ENCODE results near the gene WASHC2C. TPM values are rescaled to one million over a fixed set of nuclear protein-coding genes. Genes with fewer than 3 reads are reported as not detected.
A peak's percentile ranks its signal among the peaks of the same experiment; 100 is the strongest.
"Not testable (repeated sequence)": the region's sequence is repeated elsewhere in the genome, so short reads cannot be mapped to it uniquely, and the experiment has no call there.

The WASHC2C gene
- 7.3 TPM for polyA plus RNA-seq (2012; ENCODE audit: insufficient read depth, insufficient read length, low read depth)

DNA sequence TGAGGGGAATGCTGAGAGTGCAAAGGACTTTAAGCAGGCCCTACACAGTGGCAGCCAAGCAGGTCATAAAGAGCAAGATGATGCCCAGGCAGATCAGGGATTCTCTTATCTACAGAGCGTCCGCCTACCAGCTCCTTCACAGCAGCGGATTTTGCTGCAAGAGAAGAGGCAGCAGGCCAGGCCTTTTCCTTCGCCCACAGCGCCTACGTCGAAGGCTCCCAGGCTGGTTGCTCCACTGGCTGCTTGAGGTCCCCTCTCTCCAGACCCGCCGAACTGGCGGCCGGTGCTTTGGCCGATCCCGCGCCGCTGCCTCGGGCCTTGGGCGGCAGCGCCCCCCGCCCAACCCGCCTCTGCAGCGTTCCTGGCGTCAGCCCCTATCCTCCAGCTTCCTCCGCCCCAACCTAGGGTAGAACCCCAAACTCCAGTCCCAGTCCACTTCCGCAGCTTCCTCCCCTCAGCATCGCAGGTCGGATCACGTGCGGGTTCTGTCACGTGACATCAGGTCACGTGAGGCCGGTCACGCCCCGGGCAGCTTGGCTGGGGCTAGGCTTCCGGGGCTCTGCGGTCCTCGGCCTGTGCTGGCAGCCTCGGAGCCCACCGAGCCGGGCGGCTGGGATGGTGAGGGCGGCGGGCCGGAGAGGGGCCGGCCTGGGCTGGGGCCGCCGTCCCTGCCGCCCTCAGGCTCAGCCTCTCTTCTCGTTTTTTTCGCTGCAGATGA, at the start of gene WASHC2C:
Gene WASHC2C, plus strand, starts transcription at position 564 of the 718 bp plus-strand sequence. Its CDS starts 52 bp downstream, at position 616.
- not testable (repeated sequence) for H3K9me3 ChIP-seq, H3K36me3 ChIP-seq, H3K27me3 ChIP-seq, H3K4me1 ChIP-seq
- peak within 1 kb of the TSS; percentile 62 for H3K4me3 ChIP-seq (ENCODE audit: low read depth, low read length)
- peak; percentile 86 for DNase-seq

- not testable (repeated sequence) for H3K36me3 ChIP-seq; H3K9me3 ChIP-seq; H3K4me3 ChIP-seq (ENCODE audit: low read depth, low read length); H3K27me3 ChIP-seq; H3K4me1 ChIP-seq; DNase-seq
Measured at GRCh38 chr10:45678467-45678866, 48.6 kb upstream of the WASHC2C start.

DNA sequence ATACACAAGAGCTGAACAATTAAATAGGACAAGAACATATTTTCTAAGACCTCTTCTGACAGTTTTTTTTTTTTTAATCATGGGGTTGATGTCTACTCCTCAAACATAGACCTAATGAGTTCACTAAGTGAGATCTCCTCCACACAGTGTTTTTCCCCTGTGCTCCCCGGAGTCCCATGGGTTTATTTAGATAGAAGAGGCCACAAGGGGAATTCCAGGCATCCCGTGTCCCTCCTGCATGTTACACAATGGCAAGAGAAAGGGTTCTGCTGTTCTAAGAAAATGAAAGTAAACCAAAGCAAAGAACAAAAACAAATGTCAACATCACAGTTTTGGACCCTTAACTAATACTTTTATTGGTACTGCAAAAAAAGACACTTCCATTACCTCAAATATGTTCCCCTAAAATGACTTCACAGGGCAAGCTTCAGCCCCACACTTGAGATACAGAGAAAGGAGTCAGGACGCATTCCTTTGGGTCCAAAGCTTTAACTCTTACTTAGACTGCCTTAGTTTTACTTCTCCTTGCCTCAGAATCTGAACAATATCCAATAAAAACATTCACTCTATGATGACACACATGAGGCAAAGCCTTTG, 16.8 kb upstream of the WASHC2C start:
- not testable (repeated sequence) for H3K36me3 ChIP-seq; H3K27me3 ChIP-seq; DNase-seq; H3K9me3 ChIP-seq; H3K4me1 ChIP-seq; H3K4me3 ChIP-seq (ENCODE audit: low read depth, low read length)

DNA sequence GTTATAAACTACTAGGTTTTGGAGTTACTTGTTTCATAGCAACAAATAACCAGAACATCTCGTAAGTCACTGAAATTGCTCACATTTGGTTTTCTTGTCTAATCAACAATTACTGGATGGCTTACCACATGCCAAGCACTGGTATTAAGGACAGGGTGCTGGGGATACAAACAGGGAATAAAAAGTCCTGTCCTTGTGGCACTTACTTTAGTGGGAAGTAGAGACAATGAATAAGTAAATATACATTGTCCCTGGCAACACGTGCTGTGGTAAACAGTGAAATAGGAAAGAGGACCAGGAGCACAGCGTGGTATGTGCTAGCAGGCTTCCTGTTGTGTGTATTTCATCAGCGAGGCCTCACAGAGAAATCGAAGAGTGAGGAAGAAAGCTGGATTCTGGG, 15.8 kb upstream of the WASHC2C start:
- H3K36me3 ChIP-seq; H3K4me1 ChIP-seq; DNase-seq; H3K27me3 ChIP-seq; H3K4me3 ChIP-seq (ENCODE audit: low read depth, low read length); H3K9me3 ChIP-seq: not testable (repeated sequence)

GRCh38 chr10:45717053-45717452, 10.0 kb upstream of the WASHC2C start:
- peaks cover 40% of the 10 kb centered on the region for H3K27me3 ChIP-seq
- not testable (repeated sequence) for H3K4me1 ChIP-seq; H3K36me3 ChIP-seq; H3K9me3 ChIP-seq; H3K4me3 ChIP-seq (ENCODE audit: low read depth, low read length); DNase-seq

DNA sequence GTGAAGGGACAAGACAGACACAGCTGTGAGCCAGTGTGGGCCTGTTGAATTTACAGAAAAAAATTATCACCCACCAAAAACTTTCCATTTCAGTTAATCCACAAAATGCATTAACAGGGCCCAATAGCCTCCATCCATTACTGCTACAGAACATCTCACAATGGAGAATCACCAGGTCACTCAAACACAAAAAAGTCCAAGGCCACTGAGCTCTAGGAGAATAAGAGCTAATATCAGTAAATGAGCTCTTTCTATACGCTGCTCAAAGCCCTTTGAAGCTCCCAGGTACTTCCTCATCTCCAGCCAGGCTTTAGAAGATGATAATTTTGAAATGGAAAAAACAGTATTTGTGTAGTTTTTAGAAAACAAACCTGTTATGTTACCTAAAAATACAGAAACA, 9.4 kb upstream of the WASHC2C start:
- not testable (repeated sequence) for DNase-seq; H3K4me3 ChIP-seq (ENCODE audit: low read depth, low read length); H3K4me1 ChIP-seq; H3K36me3 ChIP-seq; H3K9me3 ChIP-seq
- peaks cover 40% of the 10 kb centered on the region for H3K27me3 ChIP-seq

DNA sequence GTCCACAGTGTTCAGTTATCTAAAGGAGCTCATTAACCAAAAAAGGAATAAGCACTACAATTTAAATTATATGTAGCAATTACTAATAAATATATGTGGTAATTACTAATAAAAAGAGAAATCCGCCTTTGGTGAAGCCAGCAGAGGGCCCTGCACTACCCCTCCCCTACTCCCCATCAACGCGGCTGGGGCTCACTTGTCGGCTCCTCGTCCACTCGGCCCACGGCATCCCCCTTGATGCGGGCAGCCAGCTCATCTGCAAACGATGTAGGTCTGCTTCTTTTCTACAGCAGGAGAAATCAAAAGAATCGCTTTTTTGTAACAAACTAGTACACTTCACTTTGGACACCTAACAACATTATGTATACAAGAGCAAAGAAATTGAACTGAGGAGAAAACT, 5.6 kb upstream of the WASHC2C start:
- not testable (repeated sequence) for H3K36me3 ChIP-seq

DNA sequence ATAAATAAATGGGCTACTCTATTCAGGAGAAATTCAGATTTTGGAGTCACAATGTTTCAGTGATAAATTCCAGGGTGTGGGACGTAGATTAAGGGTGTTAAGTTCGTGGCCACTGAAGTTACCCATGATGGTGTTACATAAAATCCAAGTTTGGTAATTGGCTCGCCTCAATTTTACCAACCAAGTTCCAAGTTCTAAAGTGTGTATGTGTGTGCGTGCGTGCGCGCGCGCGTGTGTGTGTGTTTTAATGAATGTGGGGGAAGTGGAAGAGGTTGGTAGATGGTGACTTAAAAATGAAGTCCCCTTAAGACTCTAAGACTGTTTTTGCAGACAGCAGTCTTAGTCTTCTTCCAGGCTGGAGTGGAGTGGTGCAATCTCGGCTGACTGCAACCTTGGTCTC, 3.2 kb upstream of the WASHC2C start:
- H3K36me3 ChIP-seq; H3K4me3 ChIP-seq (ENCODE audit: low read depth, low read length); H3K4me1 ChIP-seq; H3K9me3 ChIP-seq; DNase-seq: not testable (repeated sequence)
- H3K27me3 ChIP-seq: peaks cover 17% of the 10 kb centered on the region; the same call in 1 of the 2 replicates

More for the DNA sequence above, 5.6 kb upstream of the WASHC2C start:
- H3K4me1 ChIP-seq; H3K9me3 ChIP-seq; H3K4me3 ChIP-seq (ENCODE audit: low read depth, low read length); DNase-seq: not testable (repeated sequence)
- peaks cover 37% of the 10 kb centered on the region for H3K27me3 ChIP-seq

GRCh38 chr10:45727421-45727965, 427 bp downstream of the WASHC2C start:
- not testable (repeated sequence) for DNase-seq, H3K27me3 ChIP-seq, H3K36me3 ChIP-seq, H3K4me1 ChIP-seq, H3K9me3 ChIP-seq
- peak overlapping the region; percentile 62 for H3K4me3 ChIP-seq (ENCODE audit: low read depth, low read length)

GRCh38 chr10:45734449-45734848, 7.4 kb downstream of the WASHC2C start:
- H3K4me3 ChIP-seq (ENCODE audit: low read depth, low read length); DNase-seq; H3K27me3 ChIP-seq; H3K4me1 ChIP-seq; H3K36me3 ChIP-seq; H3K9me3 ChIP-seq: not testable (repeated sequence)

DNA sequence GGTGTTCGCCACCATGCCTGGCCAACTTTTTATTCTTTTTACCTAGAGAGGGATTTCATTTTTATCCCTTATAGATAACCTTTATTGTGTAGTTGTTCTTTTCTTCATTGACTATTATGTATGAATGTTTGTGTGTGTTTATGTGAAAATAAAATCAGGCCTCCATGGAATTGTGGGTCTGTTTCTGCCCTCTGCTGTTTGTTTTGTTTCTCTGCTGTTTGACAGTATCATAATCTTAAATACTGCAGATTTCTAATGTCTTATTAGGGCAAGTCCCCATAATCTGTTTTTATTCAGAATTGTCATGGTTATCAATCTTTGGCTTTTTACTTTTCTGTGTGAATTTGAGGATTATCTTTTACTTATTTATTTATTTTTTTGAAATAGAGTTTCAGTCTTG, 7.8 kb downstream of the WASHC2C start:
- not testable (repeated sequence) for H3K9me3 ChIP-seq; H3K4me1 ChIP-seq; H3K4me3 ChIP-seq (ENCODE audit: low read depth, low read length); H3K27me3 ChIP-seq; DNase-seq; H3K36me3 ChIP-seq
- TF ChIP-seq, protein P1, sequence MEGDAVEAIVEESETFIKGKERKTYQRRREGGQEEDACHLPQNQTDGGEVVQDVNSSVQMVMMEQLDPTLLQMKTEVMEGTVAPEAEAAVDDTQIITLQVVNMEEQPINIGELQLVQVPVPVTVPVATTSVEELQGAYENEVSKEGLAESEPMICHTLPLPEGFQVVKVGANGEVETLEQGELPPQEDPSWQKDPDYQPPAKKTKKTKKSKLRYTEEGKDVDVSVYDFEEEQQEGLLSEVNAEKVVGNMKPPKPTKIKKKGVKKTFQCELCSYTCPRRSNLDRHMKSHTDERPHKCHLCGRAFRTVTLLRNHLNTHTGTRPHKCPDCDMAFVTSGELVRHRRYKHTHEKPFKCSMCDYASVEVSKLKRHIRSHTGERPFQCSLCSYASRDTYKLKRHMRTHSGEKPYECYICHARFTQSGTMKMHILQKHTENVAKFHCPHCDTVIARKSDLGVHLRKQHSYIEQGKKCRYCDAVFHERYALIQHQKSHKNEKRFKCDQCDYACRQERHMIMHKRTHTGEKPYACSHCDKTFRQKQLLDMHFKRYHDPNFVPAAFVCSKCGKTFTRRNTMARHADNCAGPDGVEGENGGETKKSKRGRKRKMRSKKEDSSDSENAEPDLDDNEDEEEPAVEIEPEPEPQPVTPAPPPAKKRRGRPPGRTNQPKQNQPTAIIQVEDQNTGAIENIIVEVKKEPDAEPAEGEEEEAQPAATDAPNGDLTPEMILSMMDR (IDR thresholded peaks at IDR 0.05; ENCODE audit: low read depth, low read length): peak; percentile 27

DNA sequence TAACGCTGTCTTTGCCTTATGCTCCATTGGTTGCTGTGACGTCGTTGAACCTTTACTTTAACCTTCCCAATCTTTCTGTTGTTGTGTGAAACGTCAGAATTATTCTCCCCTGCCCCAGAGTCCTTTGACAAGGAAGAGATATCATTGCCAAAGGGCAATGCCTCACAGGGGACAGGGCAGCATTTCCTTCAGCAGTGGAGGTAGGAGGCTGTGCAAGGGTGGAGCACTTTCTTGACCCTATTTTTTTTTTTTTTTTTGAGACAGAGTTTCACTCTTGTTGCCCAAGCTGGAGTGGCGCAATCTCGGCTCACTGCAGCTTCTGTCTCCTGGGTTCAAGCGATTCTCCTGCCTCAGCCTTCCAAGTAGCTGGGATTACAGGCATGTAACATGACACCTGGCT, 14.5 kb downstream of the WASHC2C start:
- not testable (repeated sequence) for DNase-seq; H3K9me3 ChIP-seq; H3K4me1 ChIP-seq; H3K36me3 ChIP-seq; H3K4me3 ChIP-seq (ENCODE audit: low read depth, low read length); H3K27me3 ChIP-seq

DNA sequence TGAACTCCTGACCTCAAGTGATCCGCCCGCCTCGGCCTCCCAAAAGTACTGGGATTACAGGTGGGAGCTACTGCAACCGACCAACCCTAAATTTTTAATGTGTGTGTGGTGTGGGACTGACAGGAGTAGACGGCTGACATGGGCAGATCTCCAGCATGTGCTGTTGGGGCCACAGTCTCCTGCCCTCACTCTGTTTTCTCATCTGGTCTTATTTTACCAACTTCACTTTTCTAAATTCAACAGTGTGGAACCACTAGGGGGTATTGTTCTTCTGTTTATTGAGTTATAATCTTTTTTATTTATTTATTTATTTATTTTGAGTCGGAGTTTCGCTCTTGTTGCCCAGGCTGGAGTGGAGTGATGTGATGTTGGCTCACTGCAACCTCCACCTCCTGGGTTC, 14.9 kb downstream of the WASHC2C start:
- not testable (repeated sequence) for H3K36me3 ChIP-seq; H3K27me3 ChIP-seq; H3K4me1 ChIP-seq; DNase-seq; H3K4me3 ChIP-seq (ENCODE audit: low read depth, low read length); H3K9me3 ChIP-seq

- not testable (repeated sequence) for DNase-seq
Measured at GRCh38 chr10:45751141-45751540, 24.1 kb downstream of the WASHC2C start.

GRCh38 chr10:45752210-45752609, 25.1 kb downstream of the WASHC2C start:
- not testable (repeated sequence) for H3K4me3 ChIP-seq (ENCODE audit: low read depth, low read length); H3K4me1 ChIP-seq; H3K27me3 ChIP-seq; DNase-seq; H3K36me3 ChIP-seq; H3K9me3 ChIP-seq

More at GRCh38 chr10:45751141-45751540, 24.1 kb downstream of the WASHC2C start:
- H3K9me3 ChIP-seq; H3K36me3 ChIP-seq; H3K4me3 ChIP-seq (ENCODE audit: low read depth, low read length); H3K4me1 ChIP-seq; H3K27me3 ChIP-seq: not testable (repeated sequence)
